B cell (primary cell): ENCODE measurements around the gene BCL2. TPM values are rescaled to one million over a fixed set of nuclear protein-coding genes. Genes with fewer than 3 reads are reported as not detected.

Experiments
- ATAC-seq: fragments of 200-7000 bp; cut with Tn5 transposase; one replicate; pipeline ENCODE4 v1.10.0; 2021; ENCODE audit warnings: low read depth, mild to moderate bottlenecking, moderate number of reproducible peaks, moderate library complexity
- CTCF ChIA-PET: fragments of 350-600 bp; sonication (Branson Sonifier 250); formaldehyde crosslinking; loops from one replicate; lab custom pipeline; 2021; ENCODE audit warnings: antibody characterized with exemption, inconsistent platforms; lab: Charles Lee
- POLR2A ChIA-PET: fragments of 350-600 bp; sonication (Branson Sonifier 250); formaldehyde crosslinking; loops from one replicate; lab custom pipeline; 2021; ENCODE audit warnings: antibody characterized with exemption; lab: Charles Lee
- DNase-seq: peaks from one replicate; pipeline ENCODE4 v3.0.0; 2013
- H2AFZ ChIP-seq: 2 replicates; pipeline ENCODE4 v1.6.1; 2012; ENCODE audit warnings: mild to moderate bottlenecking, low read depth, low read length; ENCODE audit not compliant: insufficient read depth, poor library complexity, severe bottlenecking
- H3K27ac ChIP-seq, 2 donors: 1 replicate in 1 of 2; 2 replicates in 1 of 2; pipeline ENCODE4 v1.5.1; 2012 to 2013; ENCODE audit warnings: low read length in 2 of 2, mild to moderate bottlenecking in 2 of 2, moderate library complexity in 1 of 2
- H3K27me3 ChIP-seq, 4 experiments: fragments of 200-600 bp in 1 of 4; sonication (generic) in 1 of 4; replicated peaks in 1 of 4; 1 replicate in 2 of 4; 2 replicates in 2 of 4; pipeline versions ENCODE4 v1.6.1 to v1.7.0; 2013 to 2016; ENCODE audit warnings: low read length in 3 of 4, mild to moderate bottlenecking in 2 of 4, mixed read lengths in 1 of 4, moderate library complexity in 1 of 4; ENCODE audit not compliant: insufficient read depth in 4 of 4, control insufficient read depth in 3 of 4; ENCODE audit errors: control extremely low read depth in 1 of 4
- H3K36me3 ChIP-seq, 2 experiments: replicated peaks in 1 of 2; 1 replicate in 1 of 2; 2 replicates in 1 of 2; pipeline versions ENCODE4 v1.6.1 to v1.7.1; 2013; ENCODE audit warnings: low read length in 1 of 2; ENCODE audit not compliant: insufficient read depth in 2 of 2, control insufficient read depth in 1 of 2; ENCODE audit errors: control extremely low read depth in 1 of 2, extremely low read depth in 1 of 2
- H3K4me1 ChIP-seq, 2 donors: fragments of 200-600 bp in 1 of 2; sonication (generic) in 1 of 2; 1 replicate in 1 of 2; 2 replicates in 1 of 2; pipeline versions ENCODE4 v1.5.1 to v1.6.1; 2013 to 2017; ENCODE audit warnings: low read length in 2 of 2; ENCODE audit not compliant: control insufficient read depth in 2 of 2, insufficient read depth in 2 of 2
- H3K4me2 ChIP-seq: replicated peaks from 2 replicates; pipeline ENCODE3; 2012; ENCODE audit warnings: mild to moderate bottlenecking, low read depth, low read length; ENCODE audit not compliant: poor library complexity, severe bottlenecking
- H3K4me3 ChIP-seq, 5 experiments: fragments of 200-600 bp in 1 of 5; sonication (generic) in 1 of 5; 1 replicate in 3 of 5; 2 replicates in 2 of 5; pipeline versions ENCODE4 v1.5.1 to v1.7.0; 2011 to 2016; ENCODE audit warnings: low read length in 4 of 5, mild to moderate bottlenecking in 4 of 5, low read depth in 2 of 5, control low read depth in 1 of 5, moderate library complexity in 1 of 5; ENCODE audit not compliant: insufficient read depth in 1 of 5; ENCODE audit errors: control extremely low read depth in 1 of 5, extremely low read depth in 1 of 5
- H3K79me2 ChIP-seq: fragments of 200-600 bp; sonication (generic); one replicate; pipeline ENCODE4 v1.6.0; 2016; ENCODE audit warnings: low read length; ENCODE audit not compliant: control insufficient read depth, insufficient read depth
- H3K9ac ChIP-seq: fragments of 200-600 bp; sonication (generic); 2 replicates; pipeline ENCODE4 v1.6.1; 2017; ENCODE audit warnings: mild to moderate bottlenecking, low read length, moderate library complexity
- H3K9me3 ChIP-seq, 3 donors: one replicate each; pipeline versions ENCODE4 v1.6.1 to v1.7.1; 2013; ENCODE audit warnings: low read length in 2 of 3; ENCODE audit not compliant: control insufficient read depth in 2 of 3, insufficient read depth in 1 of 3; ENCODE audit errors: control extremely low read depth in 1 of 3
- H4K20me1 ChIP-seq: 2 replicates; pipeline ENCODE4 v1.6.0; 2012; ENCODE audit warnings: mild to moderate bottlenecking, low read length; ENCODE audit not compliant: insufficient read depth, control insufficient read depth, poor library complexity, severe bottlenecking
- H3K27ac Mint-ChIP-seq: one replicate; pipeline ENCODE4 v1.8.0; 2021; ENCODE audit warnings: mixed read lengths
- H3K27me3 Mint-ChIP-seq: one replicate; pipeline ENCODE4 v1.8.0; 2021; ENCODE audit warnings: mixed read lengths
- H3K4me1 Mint-ChIP-seq: one replicate; pipeline ENCODE4 v1.8.0; 2021; ENCODE audit warnings: mixed read lengths
- H3K4me3 Mint-ChIP-seq: one replicate; pipeline ENCODE4 v1.8.0; 2021; ENCODE audit warnings: mixed read lengths
- H3K9me3 Mint-ChIP-seq: one replicate; pipeline ENCODE4 v1.8.0; 2022; ENCODE audit warnings: mixed read lengths; ENCODE audit not compliant: insufficient read depth
- CTCF ChIP-seq: fragments of 200-600 bp; IDR thresholded peaks from one replicate; pipeline ENCODE4 v1.8.0; 2022; ENCODE audit warnings: antibody characterized with exemption, mild to moderate bottlenecking
- EZH2 ChIP-seq: IDR thresholded peaks from 2 replicates; pipeline ENCODE4 v1.6.1; 2012; ENCODE audit warnings: borderline replicate concordance, low read depth, mild to moderate bottlenecking, moderate library complexity, low read length; ENCODE audit not compliant: insufficient read depth, poor library complexity, severe bottlenecking
- WGBS: methylation state at CpG from one replicate; pipeline ENCODE4 v1.1.5; 2013; ENCODE audit warnings: missing lambda C conversion rate; ENCODE audit not compliant: insufficient coverage; 5-methylcytosine and 5-hydroxymethylcytosine counted together
- intact Hi-C: fragments of 100-400 bp; cut with micrococcal nuclease; formaldehyde crosslinking; loops from one replicate; pipeline ENCODE4 v1.10.0; 2022
- polyA plus RNA-seq: library from polyadenylated mRNA; depleted of rRNA; stranded (reverse); fragments of >200 nt; gene quantifications from 2 replicates; pipeline ENCODE4 v1.2.3, GENCODE V29; 2012
- total RNA-seq, 2 donors: library from RNA; stranded (reverse); fragments of 120-200 nt in 1 of 2; gene quantifications; 1 replicate in 1 of 2; 2 replicates in 1 of 2; pipeline versions ENCODE4 v1.2.3 to v1.2.4, GENCODE V29; 2013 to 2022

Gene BCL2
- total and polyA plus RNA-seq, 2 donors (not counting 1 experiment from before 2014, with no cell fraction given) = 27.6 to 144 TPM

- ATAC-seq (peak; percentile 3), DNase-seq (peak; percentile 80)
- Mint-ChIP-seq H3K27me3 (no peaks in the 10 kb centered on the region), H3K27ac (peak overlapping the region; percentile 96), H3K4me1 (peaks cover 98% of the 10 kb centered on the region), H3K4me3 (peak overlapping the region; percentile 80), H3K9me3 (no peaks in the 10 kb centered on the region)
- TF ChIP-seq EZH2 (no peak), CTCF (no peak)
- POLR2A ChIA-PET = interaction anchor here (1.2 to 2.3 kb wide), 5 partner anchors 17 to 161 kb away, joined by 3 to 13 read pairs (median 8); partner anchors contain the start of gene BCL2
- 40% methylated on average over 1 of the region's 6 CpGs for WGBS
- CTCF ChIA-PET = interaction anchor here (0.7 to 9.0 kb wide), 10 partner anchors 15 to 165 kb away, joined by 3 to 160 read pairs (median 5); partner anchors contain the start of gene BCL2
- Histone ChIP-seq H3K4me1 (peaks cover 98 to 100% of the 10 kb centered on the region in 2 donors), H3K27ac (peak overlapping the region; percentile 89 to 97), H3K36me3 (peaks cover 0 to 2% of the 10 kb centered on the region in 2 experiments), H3K4me3 (peak overlapping the region in 2 of 5 experiments; percentile 50 to 62), H2AFZ (no peak overlapping the region), H4K20me1 (no peaks in the 10 kb centered on the region), H3K9me3 (no peaks in the 10 kb centered on the region), H3K27me3 (no peaks in the 10 kb centered on the region), H3K9ac (peak overlapping the region; percentile 61), H3K79me2 (peaks cover 85% of the 10 kb centered on the region), H3K4me2 (peak overlapping the region; percentile 71)
- intact Hi-C loops = loop anchor here (10.0 kb wide), 1 partner anchor 974 kb away; the partner anchor contains the start of genes PIGN and RELCH
These were observed 160.8 kb downstream of the BCL2 start for GRCh38 chr18:63158676-63159291.
